ENCODE results near the gene ZSWIM9. TPM values are rescaled to one million over a fixed set of nuclear protein-coding genes. Genes with fewer than 3 reads are reported as not detected.

The ZSWIM9 gene
- total and polyA plus RNA-seq, 4 donors: 3.4 to 7.6 (median 4.3) TPM

- H3K4me1 ChIP-seq (ENCODE audit: control insufficient read depth in 5 of 5, insufficient read depth in 5 of 5, low read length in 5 of 5): peaks cover 3 to 9% (median 7%) of the 10 kb centered on the region in 5 donors
- no peak overlapping the region for H3K4me3 ChIP-seq
- 86 to 98% methylated on average over 5 of the region's 5 CpGs for WGBS, 2 donors
- H3K36me3 ChIP-seq (ENCODE audit: control insufficient read depth in 4 of 4, insufficient read depth in 4 of 4, low read length in 4 of 4): peaks cover 0 to 8% (median 2%) of the 10 kb centered on the region in 4 donors
- no peak overlapping the region for H3K27ac ChIP-seq (ENCODE audit: low read depth in 1 of 2, low read length in 1 of 2)
- H3K9me3 ChIP-seq (ENCODE audit: control insufficient read depth in 4 of 4, insufficient read depth in 3 of 4, low read length in 3 of 4): no peaks in the 10 kb centered on the region
- no peak overlapping the region for H3K9ac ChIP-seq (ENCODE audit: insufficient read depth in 1 of 2, low read length in 2 of 2)
- DNase-seq (no peak), ATAC-seq (ENCODE audit: insufficient read depth, low FRiP score) (no peak)
- TF ChIP-seq CTCF (IDR thresholded peaks at IDR 0.05; ENCODE audit: control extremely low read depth, extremely low read depth): no peak
- H3K27me3 ChIP-seq (ENCODE audit: control insufficient read depth in 3 of 3, insufficient read depth in 3 of 3, low read length in 2 of 3): no peaks in the 10 kb centered on the region
Observed at GRCh38 chr19:48168689-48169088, 1.8 kb upstream of the ZSWIM9 start.

GRCh38 chr19:48169578-48169938 is 922 bp upstream of the ZSWIM9 start:
- H3K27ac ChIP-seq (ENCODE audit: low read depth in 1 of 2, low read length in 1 of 2): peak overlapping the region; percentile 92 to 97
- peak; percentile 48 to 80 (median 59) for DNase-seq
- peaks cover 3 to 9% (median 7%) of the 10 kb centered on the region in 5 donors for H3K4me1 ChIP-seq (ENCODE audit: control insufficient read depth in 5 of 5, insufficient read depth in 5 of 5, low read length in 5 of 5)
- no peaks in the 10 kb centered on the region for H3K9me3 ChIP-seq (ENCODE audit: control insufficient read depth in 4 of 4, insufficient read depth in 3 of 4, low read length in 3 of 4)
- H3K4me3 ChIP-seq: no peak overlapping the region
- H3K36me3 ChIP-seq (ENCODE audit: control insufficient read depth in 4 of 4, insufficient read depth in 4 of 4, low read length in 4 of 4): peaks cover 0 to 15% (median 8%) of the 10 kb centered on the region in 4 donors
- TF ChIP-seq CTCF (IDR thresholded peaks at IDR 0.05; ENCODE audit: control extremely low read depth, extremely low read depth): no peak
- 0 to 5% methylated on average over 6 to 15 of the region's 15 CpGs for WGBS, 2 donors
- peak; percentile 80 for ATAC-seq (ENCODE audit: insufficient read depth, low FRiP score)
- H3K27me3 ChIP-seq (ENCODE audit: control insufficient read depth in 3 of 3, insufficient read depth in 3 of 3, low read length in 2 of 3): no peaks in the 10 kb centered on the region
- no peak overlapping the region for H3K9ac ChIP-seq (ENCODE audit: insufficient read depth in 1 of 2, low read length in 2 of 2)

GRCh38 chr19:48170817-48171347 is 402 bp downstream of the ZSWIM9 start:
- WGBS, 2 donors: 4% methylated on average over 16 to 21 of the region's 21 CpGs
- Histone ChIP-seq H3K4me3 (peak overlapping the region; percentile 69), H3K27me3 (ENCODE audit: control insufficient read depth in 3 of 3, insufficient read depth in 3 of 3, low read length in 2 of 3) (no peaks in the 10 kb centered on the region), H3K4me1 (ENCODE audit: control insufficient read depth in 5 of 5, insufficient read depth in 5 of 5, low read length in 5 of 5) (peaks cover 3 to 9% (median 7%) of the 10 kb centered on the region in 5 donors), H3K27ac (ENCODE audit: low read depth in 1 of 2, low read length in 1 of 2) (peak overlapping the region in 1 of 2 donors; percentile 3), H3K9me3 (ENCODE audit: control insufficient read depth in 4 of 4, insufficient read depth in 3 of 4, low read length in 3 of 4) (no peaks in the 10 kb centered on the region), H3K36me3 (ENCODE audit: control insufficient read depth in 4 of 4, insufficient read depth in 4 of 4, low read length in 4 of 4) (peaks cover 0 to 15% (median 11%) of the 10 kb centered on the region in 4 donors), H3K9ac (ENCODE audit: insufficient read depth in 1 of 2, low read length in 2 of 2) (peak overlapping the region; percentile 72 to 90)
- no peak for ATAC-seq (ENCODE audit: insufficient read depth, low FRiP score)
- no peak for DNase-seq
- TF ChIP-seq CTCF (IDR thresholded peaks at IDR 0.05; ENCODE audit: control extremely low read depth, extremely low read depth): no peak

GRCh38 chr19:48171710-48172109 is 1.2 kb downstream of the ZSWIM9 start:
- no peak for DNase-seq
- peaks cover 0 to 19% (median 12%) of the 10 kb centered on the region in 4 donors for H3K36me3 ChIP-seq (ENCODE audit: control insufficient read depth in 4 of 4, insufficient read depth in 4 of 4, low read length in 4 of 4)
- TF ChIP-seq CTCF (IDR thresholded peaks at IDR 0.05; ENCODE audit: control extremely low read depth, extremely low read depth): no peak
- WGBS, 2 donors: 86 to 90% methylated on average over 37 of the region's 37 CpGs
- H3K9me3 ChIP-seq (ENCODE audit: control insufficient read depth in 4 of 4, insufficient read depth in 3 of 4, low read length in 3 of 4): no peaks in the 10 kb centered on the region
- no peak overlapping the region for H3K4me3 ChIP-seq
- H3K27me3 ChIP-seq (ENCODE audit: control insufficient read depth in 3 of 3, insufficient read depth in 3 of 3, low read length in 2 of 3): no peaks in the 10 kb centered on the region
- no peak for ATAC-seq (ENCODE audit: insufficient read depth, low FRiP score)
- no peak overlapping the region for H3K27ac ChIP-seq (ENCODE audit: low read depth in 1 of 2, low read length in 1 of 2)
- H3K4me1 ChIP-seq (ENCODE audit: control insufficient read depth in 5 of 5, insufficient read depth in 5 of 5, low read length in 5 of 5): peaks cover 3 to 9% (median 7%) of the 10 kb centered on the region in 5 donors
- no peak overlapping the region for H3K9ac ChIP-seq (ENCODE audit: insufficient read depth in 1 of 2, low read length in 2 of 2)
